Common myeloid progenitor, CD34-positive (primary cell): ENCODE data around the gene PLCL1. TPM values are rescaled to one million over a fixed set of nuclear protein-coding genes. Genes with fewer than 3 reads are reported as not detected.

ENCODE experiments used
- CTCF ChIA-PET: fragments of 350-600 bp; sonication (Branson Sonifier 250); formaldehyde crosslinking; loops from one replicate; lab custom pipeline; 2021; ENCODE audit warnings: antibody characterized with exemption; lab: Charles Lee
- POLR2A ChIA-PET: fragments of 350-600 bp; sonication (Branson Sonifier 250); formaldehyde crosslinking; loops from one replicate; lab custom pipeline; 2021; ENCODE audit warnings: antibody characterized with exemption; lab: Charles Lee
- DNase-seq, 3 donors: peaks; one replicate each; pipeline versions ENCODE4 v3.0.0 to v3.0.0-alpha.2; 2013
- H3K27ac ChIP-seq, 2 experiments: 1 replicate in 1 of 2; 2 replicates in 1 of 2; pipeline ENCODE4 v1.7.0; 2013; ENCODE audit warnings: inconsistent platforms in 2 of 2, low read length in 2 of 2, mild to moderate bottlenecking in 2 of 2, low read depth in 1 of 2, moderate library complexity in 1 of 2; ENCODE audit not compliant: severe bottlenecking in 2 of 2, insufficient read depth in 1 of 2, poor library complexity in 1 of 2
- H3K27me3 ChIP-seq, 5 experiments: replicated peaks in 2 of 5; 1 replicate in 3 of 5; 2 replicates in 2 of 5; pipeline versions ENCODE4 v1.6.1 to v1.7.0; 2013; ENCODE audit warnings: low read length in 4 of 5, mild to moderate bottlenecking in 2 of 5, moderate library complexity in 2 of 5, inconsistent platforms in 1 of 5; ENCODE audit not compliant: insufficient read depth in 5 of 5, control insufficient read depth in 4 of 5
- H3K36me3 ChIP-seq, 4 experiments: 1 replicate in 2 of 4; 2 replicates in 2 of 4; pipeline versions ENCODE4 v1.6.1 to v1.7.0; 2013; ENCODE audit warnings: low read length in 3 of 4, control low read depth in 1 of 4, mild to moderate bottlenecking in 1 of 4; ENCODE audit not compliant: control insufficient read depth in 4 of 4, insufficient read depth in 4 of 4
- H3K4me1 ChIP-seq, 4 experiments: 1 replicate in 3 of 4; 2 replicates in 1 of 4; pipeline versions ENCODE4 v1.6.1 to v1.7.1; 2013; ENCODE audit warnings: low read length in 3 of 4, mild to moderate bottlenecking in 3 of 4, control low read depth in 1 of 4, inconsistent platforms in 1 of 4, moderate library complexity in 1 of 4; ENCODE audit not compliant: control insufficient read depth in 4 of 4, insufficient read depth in 4 of 4; ENCODE audit errors: control extremely low read depth in 1 of 4
- H3K4me3 ChIP-seq, 7 experiments: 1 replicate in 4 of 7; 2 replicates in 3 of 7; pipeline versions ENCODE4 v1.5.1 to v1.7.0; 2013; ENCODE audit warnings: mild to moderate bottlenecking in 7 of 7, low read length in 6 of 7, moderate library complexity in 6 of 7, inconsistent platforms in 2 of 7, low read depth in 2 of 7, control low read depth in 1 of 7; ENCODE audit not compliant: insufficient read depth in 4 of 7, control insufficient read depth in 1 of 7; ENCODE audit errors: extremely low read depth in 1 of 7
- H3K9me3 ChIP-seq, 5 experiments: 1 replicate in 4 of 5; 2 replicates in 1 of 5; pipeline versions ENCODE4 v1.6.1 to v1.7.1; 2013; ENCODE audit warnings: low read length in 4 of 5, mild to moderate bottlenecking in 2 of 5, inconsistent platforms in 1 of 5, low read depth in 1 of 5, moderate library complexity in 1 of 5; ENCODE audit not compliant: control insufficient read depth in 4 of 5, insufficient read depth in 2 of 5; ENCODE audit errors: control extremely low read depth in 1 of 5
- WGBS: methylation state at CpG from one replicate; pipeline ENCODE4 v1.1.5; 2013; ENCODE audit not compliant: insufficient coverage; 5-methylcytosine and 5-hydroxymethylcytosine counted together
- polyA plus RNA-seq: library from polyadenylated mRNA; unstranded; fragments of 120-200 nt; gene quantifications from one replicate; pipeline ENCODE4 v1.2.1, GENCODE V29; 2013

The PLCL1 gene
- 0.67 TPM for polyA plus RNA-seq

GRCh38 chr2:197804049-197804757 lies at the start of gene PLCL1:
Gene PLCL1, plus strand, starts transcription at chr2:197804593.
- ChIA-PET CTCF (interaction anchor here (1.0 to 1.8 kb wide), 5 partner anchors 13 to 1705 kb away, joined by 3 to 8 read pairs (median 6); no protein-coding TSS in a partner anchor), POLR2A (no interaction called here)
- DNase-seq: peak; percentile 85 to 91 (median 91)
- H3K36me3 ChIP-seq: no peaks in the 10 kb centered on the region
- H3K4me1 ChIP-seq: peaks cover 16 to 27% (median 19%) of the 10 kb centered on the region in 4 experiments
- H3K27ac ChIP-seq: no peak within 1 kb of the TSS
- peaks cover 0 to 1% (median 0%) of the 10 kb centered on the region in 5 experiments for H3K9me3 ChIP-seq
- WGBS: 0% methylated on average over 35 of the region's 50 CpGs
- H3K27me3 ChIP-seq: peaks cover 5 to 15% (median 11%) of the 10 kb centered on the region in 5 experiments
- H3K4me3 ChIP-seq: peak within 1 kb of the TSS; percentile 50 to 83 (median 65)

- ChIA-PET CTCF (no interaction called here), POLR2A (no interaction called here)
- H3K4me3 ChIP-seq: no peak overlapping the region
- H3K27ac ChIP-seq: no peak overlapping the region
- H3K27me3 ChIP-seq: no peaks in the 10 kb centered on the region
- WGBS: 98% methylated on average over 4 of the region's 4 CpGs
- H3K9me3 ChIP-seq: peaks cover 0 to 18% (median 7%) of the 10 kb centered on the region in 5 experiments
- H3K36me3 ChIP-seq: no peaks in the 10 kb centered on the region
- no peaks in the 10 kb centered on the region for H3K4me1 ChIP-seq
- DNase-seq: no peak
These were observed 45.4 kb upstream of the PLCL1 start for GRCh38 chr2:197759013-197759412.

GRCh38 chr2:197759625-197760292 lies 44.6 kb upstream of the PLCL1 start:
- no peak for DNase-seq
- POLR2A ChIA-PET: no interaction called here

DNA sequence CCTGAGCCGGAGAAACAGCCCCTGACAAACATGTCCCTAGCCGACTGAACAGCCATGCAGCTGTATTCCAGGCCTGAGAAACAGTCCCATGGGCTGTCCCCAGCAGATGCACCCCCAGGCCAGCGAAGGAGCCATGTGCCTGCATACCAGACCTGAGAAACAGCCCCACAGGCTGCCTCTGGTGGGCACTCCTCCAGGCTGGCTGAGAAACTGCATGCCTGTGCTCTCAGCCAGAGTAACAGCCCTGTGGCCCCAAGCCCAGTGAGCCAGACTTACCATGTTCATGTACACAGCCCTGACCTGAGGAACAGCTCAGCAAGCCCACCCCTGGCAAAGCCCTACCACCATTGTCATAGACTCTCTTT lies 44.1 kb upstream of the PLCL1 start:
- CTCF ChIA-PET: interaction anchor here (0.5 to 1.2 kb wide), 2 partner anchors 19 to 1125 kb away, joined by 3 read pairs; no protein-coding TSS in a partner anchor
- Histone ChIP-seq H3K27me3 (no peaks in the 10 kb centered on the region), H3K4me3 (no peak overlapping the region), H3K4me1 (no peaks in the 10 kb centered on the region), H3K27ac (no peak overlapping the region), H3K36me3 (no peaks in the 10 kb centered on the region), H3K9me3 (peaks cover 0 to 18% (median 7%) of the 10 kb centered on the region in 5 experiments)
- DNase-seq: no peak
- WGBS: 96% methylated on average over 3 of the region's 3 CpGs
- POLR2A ChIA-PET: no interaction called here

More at GRCh38 chr2:197759625-197760292, 44.6 kb upstream of the PLCL1 start:
- no peak overlapping the region for H3K4me3 ChIP-seq
- H3K27me3 ChIP-seq: no peaks in the 10 kb centered on the region
- no peak overlapping the region for H3K27ac ChIP-seq
- CTCF ChIA-PET: interaction anchor here (0.5 to 1.2 kb wide), 2 partner anchors 20 to 1125 kb away, joined by 3 read pairs; no protein-coding TSS in a partner anchor
- no peaks in the 10 kb centered on the region for H3K36me3 ChIP-seq
- WGBS: 91% methylated on average over 11 of the region's 11 CpGs
- H3K4me1 ChIP-seq: no peaks in the 10 kb centered on the region
- H3K9me3 ChIP-seq: peaks cover 0 to 18% (median 7%) of the 10 kb centered on the region in 5 experiments

DNA sequence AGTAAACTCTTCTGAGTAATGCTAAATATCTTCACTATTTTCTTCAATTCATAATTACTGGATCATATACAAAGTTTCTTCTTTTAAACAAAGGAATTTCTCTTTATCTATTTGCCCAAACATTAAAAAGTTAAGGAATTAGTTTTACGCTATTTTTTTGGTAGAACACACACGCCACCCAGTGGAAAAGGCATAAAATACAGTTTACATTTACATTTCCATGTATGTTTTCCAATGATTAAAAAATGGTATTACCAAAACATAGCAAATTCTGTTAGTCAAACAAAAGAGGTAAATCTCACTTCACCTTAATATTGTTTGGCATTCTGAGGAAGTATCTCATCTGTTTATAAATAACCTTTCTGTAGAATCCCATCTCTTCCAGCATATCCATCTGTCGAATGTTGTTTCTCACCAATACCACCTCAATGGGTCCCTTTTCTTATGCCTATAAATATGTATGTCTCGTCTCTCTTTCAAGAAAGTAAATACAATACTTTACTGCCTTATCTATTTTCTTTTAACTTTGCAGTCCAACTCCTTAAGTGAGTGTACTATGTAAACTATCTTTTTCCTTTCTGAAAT lies 26.5 kb upstream of the PLCL1 start:
- Histone ChIP-seq H3K27ac (no peak overlapping the region), H3K4me1 (peaks cover 0 to 6% (median 0%) of the 10 kb centered on the region in 4 experiments), H3K9me3 (no peaks in the 10 kb centered on the region), H3K4me3 (no peak overlapping the region), H3K27me3 (no peaks in the 10 kb centered on the region), H3K36me3 (no peaks in the 10 kb centered on the region)
- CTCF ChIA-PET: interaction anchor here (0.6 to 1.3 kb wide), 3 partner anchors 70 to 362 kb away, joined by 4 to 6 read pairs (median 4); partner anchors contain the start of gene MARS2
- WGBS: no CpG with 5 or more reads among the region's 4 CpGs
- POLR2A ChIA-PET: no interaction called here
- DNase-seq: peak; percentile 40 to 66 (median 56)

DNA sequence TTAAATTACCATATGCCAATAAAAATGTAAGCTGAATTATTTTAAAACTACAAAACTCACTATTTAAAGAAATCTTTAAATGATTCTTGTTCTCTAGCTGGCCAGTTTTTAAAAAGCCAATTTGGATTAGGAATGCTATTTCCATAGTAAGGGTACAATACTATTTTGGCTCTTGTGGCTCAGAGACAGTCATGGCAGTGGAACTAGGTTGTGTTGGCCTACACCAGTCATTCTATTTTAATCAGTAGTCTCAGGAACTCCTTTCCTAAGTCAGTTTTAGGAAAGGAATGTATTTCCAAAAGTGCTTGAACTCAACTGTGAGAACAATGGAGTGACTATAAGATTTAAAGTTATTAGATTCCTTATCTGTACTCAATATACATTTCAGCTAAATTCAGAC lies 25.1 kb upstream of the PLCL1 start:
- ChIA-PET CTCF (interaction anchor here (0.9 to 2.3 kb wide), 9 partner anchors 8 to 518 kb away, joined by 3 to 9 read pairs (median 4); partner anchors contain the start of gene MARS2), POLR2A (interaction anchor here (0.5 kb wide), 1 partner anchor 356 kb away, joined by 3 read pairs; no protein-coding TSS in a partner anchor)
- Histone ChIP-seq H3K36me3 (no peaks in the 10 kb centered on the region), H3K4me1 (peaks cover 0 to 6% (median 0%) of the 10 kb centered on the region in 4 experiments), H3K4me3 (no peak overlapping the region), H3K27me3 (no peaks in the 10 kb centered on the region), H3K27ac (no peak overlapping the region), H3K9me3 (no peaks in the 10 kb centered on the region)
- DNase-seq: no peak
